ENCODE data around the gene PDE6D. TPM values are rescaled to one million over a fixed set of nuclear protein-coding genes. Genes with fewer than 3 reads are reported as not detected.

Gene PDE6D
- total and polyA plus RNA-seq, 2 of the 13 experiments (the other 11 are each of a cell fraction or from before 2014, with no cell fraction given), result 14.1 to 23.2 TPM

DNA sequence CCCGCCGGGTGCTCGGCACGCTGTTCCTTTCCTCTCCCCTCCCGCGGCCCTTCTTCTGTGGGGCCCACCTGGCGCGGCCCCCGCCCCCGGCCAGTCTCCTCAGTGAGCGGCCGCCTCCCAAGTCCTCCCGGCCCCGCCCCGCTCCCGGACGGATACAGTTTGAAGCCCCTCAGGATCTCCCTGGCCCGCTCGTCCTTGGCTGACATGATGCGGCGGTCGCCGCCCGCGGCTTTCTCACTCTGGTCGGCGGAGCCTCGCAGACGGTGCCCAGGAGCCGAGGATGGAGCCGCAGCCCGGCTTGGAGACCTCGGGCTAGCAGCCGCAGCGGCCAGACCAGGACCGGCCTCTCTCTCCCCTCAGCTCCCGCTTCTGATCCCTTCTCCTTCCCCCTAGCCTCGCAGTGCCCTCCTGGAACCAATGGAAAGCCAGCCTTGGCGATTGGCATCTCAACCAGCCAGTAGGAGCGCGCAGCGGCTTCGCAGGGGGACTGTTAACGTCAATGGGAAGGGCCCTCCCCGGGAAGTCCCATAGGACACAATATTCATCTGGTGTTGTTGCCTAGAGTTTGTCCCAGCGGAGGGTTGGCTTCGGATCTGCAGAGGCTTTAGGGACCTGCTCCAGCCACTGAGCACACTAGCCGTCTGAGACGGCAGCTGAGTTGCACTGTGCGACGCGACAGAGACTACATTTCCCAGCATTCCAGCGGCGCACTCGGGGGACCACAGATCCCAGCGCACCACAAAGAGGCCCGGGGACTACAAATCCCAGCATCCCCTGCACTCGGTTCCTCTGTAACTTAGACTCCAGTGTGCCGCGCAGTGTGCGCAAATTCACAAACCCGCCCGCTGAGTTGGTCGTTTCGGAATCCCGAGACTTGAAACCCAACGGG lies at the start of gene PDE6D (continued):
- TF ChIP-seq, protein P1, sequence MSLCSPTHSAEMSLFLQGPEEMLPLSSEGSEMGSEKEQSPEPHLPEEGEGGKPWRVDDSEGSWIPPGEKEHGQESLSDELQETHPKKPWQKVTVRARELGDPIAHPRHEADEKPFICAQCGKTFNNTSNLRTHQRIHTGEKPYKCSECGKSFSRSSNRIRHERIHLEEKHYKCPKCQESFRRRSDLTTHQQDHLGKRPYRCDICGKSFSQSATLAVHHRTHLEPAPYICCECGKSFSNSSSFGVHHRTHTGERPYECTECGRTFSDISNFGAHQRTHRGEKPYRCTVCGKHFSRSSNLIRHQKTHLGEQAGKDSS (CRISPR knock-in tag; IDR thresholded peaks at IDR 0.05; ENCODE audit: borderline replicate concordance, low read depth), result peak; percentile 37; the same call in 1 of the 2 replicates
- TF ChIP-seq ZNF570 (CRISPR knock-in tag; IDR thresholded peaks at IDR 0.05; ENCODE audit: borderline replicate concordance) (no peak), ZNF180 (CRISPR knock-in tag; IDR thresholded peaks at IDR 0.05; ENCODE audit: borderline replicate concordance, low read depth) (no peak), HDAC2 (CRISPR knock-in tag; IDR thresholded peaks at IDR 0.05) (peak; percentile 56), ATF7 (IDR thresholded peaks at IDR 0.05) (no peak), ATF7 (CRISPR knock-in tag; IDR thresholded peaks at IDR 0.05) (0 out of 2 replicates have a peak, but pooled peaks have one; percentile 55), MTF2 (CRISPR knock-in tag; IDR thresholded peaks at IDR 0.05; ENCODE audit: borderline replicate concordance) (0 out of 2 replicates have a peak, but pooled peaks have one; percentile 77)
- TF ChIP-seq, protein P2, sequence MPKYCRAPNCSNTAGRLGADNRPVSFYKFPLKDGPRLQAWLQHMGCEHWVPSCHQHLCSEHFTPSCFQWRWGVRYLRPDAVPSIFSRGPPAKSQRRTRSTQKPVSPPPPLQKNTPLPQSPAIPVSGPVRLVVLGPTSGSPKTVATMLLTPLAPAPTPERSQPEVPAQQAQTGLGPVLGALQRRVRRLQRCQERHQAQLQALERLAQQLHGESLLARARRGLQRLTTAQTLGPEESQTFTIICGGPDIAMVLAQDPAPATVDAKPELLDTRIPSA (CRISPR knock-in tag; IDR thresholded peaks at IDR 0.05; ENCODE audit: borderline replicate concordance), result no peak; the same call in 1 of the 2 replicates
- TF ChIP-seq, protein P3, sequence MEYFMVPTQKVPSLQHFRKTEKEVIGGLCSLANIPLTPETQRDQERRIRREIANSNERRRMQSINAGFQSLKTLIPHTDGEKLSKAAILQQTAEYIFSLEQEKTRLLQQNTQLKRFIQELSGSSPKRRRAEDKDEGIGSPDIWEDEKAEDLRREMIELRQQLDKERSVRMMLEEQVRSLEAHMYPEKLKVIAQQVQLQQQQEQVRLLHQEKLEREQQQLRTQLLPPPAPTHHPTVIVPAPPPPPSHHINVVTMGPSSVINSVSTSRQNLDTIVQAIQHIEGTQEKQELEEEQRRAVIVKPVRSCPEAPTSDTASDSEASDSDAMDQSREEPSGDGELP (IDR thresholded peaks at IDR 0.05; ENCODE audit: borderline replicate concordance, low read depth), result peak; percentile 36; the same call in 1 of the 2 replicates
- TF ChIP-seq, protein P4, sequence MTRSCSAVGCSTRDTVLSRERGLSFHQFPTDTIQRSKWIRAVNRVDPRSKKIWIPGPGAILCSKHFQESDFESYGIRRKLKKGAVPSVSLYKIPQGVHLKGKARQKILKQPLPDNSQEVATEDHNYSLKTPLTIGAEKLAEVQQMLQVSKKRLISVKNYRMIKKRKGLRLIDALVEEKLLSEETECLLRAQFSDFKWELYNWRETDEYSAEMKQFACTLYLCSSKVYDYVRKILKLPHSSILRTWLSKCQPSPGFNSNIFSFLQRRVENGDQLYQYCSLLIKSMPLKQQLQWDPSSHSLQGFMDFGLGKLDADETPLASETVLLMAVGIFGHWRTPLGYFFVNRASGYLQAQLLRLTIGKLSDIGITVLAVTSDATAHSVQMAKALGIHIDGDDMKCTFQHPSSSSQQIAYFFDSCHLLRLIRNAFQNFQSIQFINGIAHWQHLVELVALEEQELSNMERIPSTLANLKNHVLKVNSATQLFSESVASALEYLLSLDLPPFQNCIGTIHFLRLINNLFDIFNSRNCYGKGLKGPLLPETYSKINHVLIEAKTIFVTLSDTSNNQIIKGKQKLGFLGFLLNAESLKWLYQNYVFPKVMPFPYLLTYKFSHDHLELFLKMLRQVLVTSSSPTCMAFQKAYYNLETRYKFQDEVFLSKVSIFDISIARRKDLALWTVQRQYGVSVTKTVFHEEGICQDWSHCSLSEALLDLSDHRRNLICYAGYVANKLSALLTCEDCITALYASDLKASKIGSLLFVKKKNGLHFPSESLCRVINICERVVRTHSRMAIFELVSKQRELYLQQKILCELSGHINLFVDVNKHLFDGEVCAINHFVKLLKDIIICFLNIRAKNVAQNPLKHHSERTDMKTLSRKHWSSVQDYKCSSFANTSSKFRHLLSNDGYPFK (CRISPR knock-in tag; IDR thresholded peaks at IDR 0.05; ENCODE audit: borderline replicate concordance), result peak; percentile 91; the same call in 1 of the 2 replicates
